B cell (primary cell): ENCODE results near the gene STAT4. TPM values are rescaled to one million over a fixed set of nuclear protein-coding genes. Genes with fewer than 3 reads are reported as not detected.

Experiments
- ATAC-seq: fragments of 200-7000 bp; cut with Tn5 transposase; one replicate; pipeline ENCODE4 v1.10.0; 2021; ENCODE audit warnings: low read depth, mild to moderate bottlenecking, moderate number of reproducible peaks, moderate library complexity
- CTCF ChIA-PET: fragments of 350-600 bp; sonication (Branson Sonifier 250); formaldehyde crosslinking; loops from one replicate; lab custom pipeline; 2021; ENCODE audit warnings: antibody characterized with exemption, inconsistent platforms; lab: Charles Lee
- POLR2A ChIA-PET: fragments of 350-600 bp; sonication (Branson Sonifier 250); formaldehyde crosslinking; loops from one replicate; lab custom pipeline; 2021; ENCODE audit warnings: antibody characterized with exemption; lab: Charles Lee
- DNase-seq: peaks from one replicate; pipeline ENCODE4 v3.0.0; 2013
- H2AFZ ChIP-seq: 2 replicates; pipeline ENCODE4 v1.6.1; 2012; ENCODE audit warnings: mild to moderate bottlenecking, low read depth, low read length; ENCODE audit not compliant: insufficient read depth, poor library complexity, severe bottlenecking
- H3K27ac ChIP-seq, 2 donors: 1 replicate in 1 of 2; 2 replicates in 1 of 2; pipeline ENCODE4 v1.5.1; 2012 to 2013; ENCODE audit warnings: low read length in 2 of 2, mild to moderate bottlenecking in 2 of 2, moderate library complexity in 1 of 2
- H3K27me3 ChIP-seq, 4 experiments: fragments of 200-600 bp in 1 of 4; sonication (generic) in 1 of 4; replicated peaks in 1 of 4; 1 replicate in 2 of 4; 2 replicates in 2 of 4; pipeline versions ENCODE4 v1.6.1 to v1.7.0; 2013 to 2016; ENCODE audit warnings: low read length in 3 of 4, mild to moderate bottlenecking in 2 of 4, mixed read lengths in 1 of 4, moderate library complexity in 1 of 4; ENCODE audit not compliant: insufficient read depth in 4 of 4, control insufficient read depth in 3 of 4; ENCODE audit errors: control extremely low read depth in 1 of 4
- H3K36me3 ChIP-seq, 2 experiments: replicated peaks in 1 of 2; 1 replicate in 1 of 2; 2 replicates in 1 of 2; pipeline versions ENCODE4 v1.6.1 to v1.7.1; 2013; ENCODE audit warnings: low read length in 1 of 2; ENCODE audit not compliant: insufficient read depth in 2 of 2, control insufficient read depth in 1 of 2; ENCODE audit errors: control extremely low read depth in 1 of 2, extremely low read depth in 1 of 2
- H3K4me1 ChIP-seq, 2 donors: fragments of 200-600 bp in 1 of 2; sonication (generic) in 1 of 2; 1 replicate in 1 of 2; 2 replicates in 1 of 2; pipeline versions ENCODE4 v1.5.1 to v1.6.1; 2013 to 2017; ENCODE audit warnings: low read length in 2 of 2; ENCODE audit not compliant: control insufficient read depth in 2 of 2, insufficient read depth in 2 of 2
- H3K4me2 ChIP-seq: replicated peaks from 2 replicates; pipeline ENCODE3; 2012; ENCODE audit warnings: mild to moderate bottlenecking, low read depth, low read length; ENCODE audit not compliant: poor library complexity, severe bottlenecking
- H3K4me3 ChIP-seq, 5 experiments: fragments of 200-600 bp in 1 of 5; sonication (generic) in 1 of 5; 1 replicate in 3 of 5; 2 replicates in 2 of 5; pipeline versions ENCODE4 v1.5.1 to v1.7.0; 2011 to 2016; ENCODE audit warnings: low read length in 4 of 5, mild to moderate bottlenecking in 4 of 5, low read depth in 2 of 5, control low read depth in 1 of 5, moderate library complexity in 1 of 5; ENCODE audit not compliant: insufficient read depth in 1 of 5; ENCODE audit errors: control extremely low read depth in 1 of 5, extremely low read depth in 1 of 5
- H3K79me2 ChIP-seq: fragments of 200-600 bp; sonication (generic); one replicate; pipeline ENCODE4 v1.6.0; 2016; ENCODE audit warnings: low read length; ENCODE audit not compliant: control insufficient read depth, insufficient read depth
- H3K9ac ChIP-seq: fragments of 200-600 bp; sonication (generic); 2 replicates; pipeline ENCODE4 v1.6.1; 2017; ENCODE audit warnings: mild to moderate bottlenecking, low read length, moderate library complexity
- H3K9me3 ChIP-seq, 3 donors: one replicate each; pipeline versions ENCODE4 v1.6.1 to v1.7.1; 2013; ENCODE audit warnings: low read length in 2 of 3; ENCODE audit not compliant: control insufficient read depth in 2 of 3, insufficient read depth in 1 of 3; ENCODE audit errors: control extremely low read depth in 1 of 3
- H4K20me1 ChIP-seq: 2 replicates; pipeline ENCODE4 v1.6.0; 2012; ENCODE audit warnings: mild to moderate bottlenecking, low read length; ENCODE audit not compliant: insufficient read depth, control insufficient read depth, poor library complexity, severe bottlenecking
- H3K27ac Mint-ChIP-seq: one replicate; pipeline ENCODE4 v1.8.0; 2021; ENCODE audit warnings: mixed read lengths
- H3K27me3 Mint-ChIP-seq: one replicate; pipeline ENCODE4 v1.8.0; 2021; ENCODE audit warnings: mixed read lengths
- H3K4me1 Mint-ChIP-seq: one replicate; pipeline ENCODE4 v1.8.0; 2021; ENCODE audit warnings: mixed read lengths
- H3K4me3 Mint-ChIP-seq: one replicate; pipeline ENCODE4 v1.8.0; 2021; ENCODE audit warnings: mixed read lengths
- H3K9me3 Mint-ChIP-seq: one replicate; pipeline ENCODE4 v1.8.0; 2022; ENCODE audit warnings: mixed read lengths; ENCODE audit not compliant: insufficient read depth
- CTCF ChIP-seq: fragments of 200-600 bp; IDR thresholded peaks from one replicate; pipeline ENCODE4 v1.8.0; 2022; ENCODE audit warnings: antibody characterized with exemption, mild to moderate bottlenecking
- EZH2 ChIP-seq: IDR thresholded peaks from 2 replicates; pipeline ENCODE4 v1.6.1; 2012; ENCODE audit warnings: borderline replicate concordance, low read depth, mild to moderate bottlenecking, moderate library complexity, low read length; ENCODE audit not compliant: insufficient read depth, poor library complexity, severe bottlenecking
- WGBS: methylation state at CpG from one replicate; pipeline ENCODE4 v1.1.5; 2013; ENCODE audit warnings: missing lambda C conversion rate; ENCODE audit not compliant: insufficient coverage; 5-methylcytosine and 5-hydroxymethylcytosine counted together
- intact Hi-C: fragments of 100-400 bp; cut with micrococcal nuclease; formaldehyde crosslinking; loops from one replicate; pipeline ENCODE4 v1.10.0; 2022
- polyA plus RNA-seq: library from polyadenylated mRNA; depleted of rRNA; stranded (reverse); fragments of >200 nt; gene quantifications from 2 replicates; pipeline ENCODE4 v1.2.3, GENCODE V29; 2012
- total RNA-seq, 2 donors: library from RNA; stranded (reverse); fragments of 120-200 nt in 1 of 2; gene quantifications; 1 replicate in 1 of 2; 2 replicates in 1 of 2; pipeline versions ENCODE4 v1.2.3 to v1.2.4, GENCODE V29; 2013 to 2022

Gene STAT4
- total and polyA plus RNA-seq, 2 donors (not counting 1 experiment from before 2014, with no cell fraction given): 2.0 to 62.1 TPM

GRCh38 chr2:190997526-190998113 is 153.2 kb downstream of the STAT4 start:
- no peak overlapping the region for H3K4me2 ChIP-seq
- peaks cover 6% of the 10 kb centered on the region for H3K79me2 ChIP-seq
- no peaks in the 10 kb centered on the region for H3K27me3 ChIP-seq
- Mint-ChIP-seq H3K4me1 (no peaks in the 10 kb centered on the region), H3K27me3 (no peaks in the 10 kb centered on the region), H3K4me3 (no peak overlapping the region), H3K27ac (no peak overlapping the region), H3K9me3 (no peaks in the 10 kb centered on the region)
- H4K20me1 ChIP-seq: no peaks in the 10 kb centered on the region
- no peak overlapping the region for H2AFZ ChIP-seq
- intact Hi-C loops: no loop called here
- peaks cover 20 to 95% of the 10 kb centered on the region in 2 experiments for H3K36me3 ChIP-seq
- no peak for TF ChIP-seq EZH2
- TF ChIP-seq CTCF: no peak
- ChIA-PET CTCF (interaction anchor here (1.1 to 1.7 kb wide), 4 partner anchors 10 to 161 kb away, joined by 3 to 7 read pairs (median 4); no protein-coding TSS in a partner anchor), POLR2A (no interaction called here)
- DNase-seq: no peak
- no peaks in the 10 kb centered on the region for H3K4me1 ChIP-seq
- no peak for ATAC-seq
- H3K9ac ChIP-seq: no peak overlapping the region
- no peak overlapping the region for H3K27ac ChIP-seq
- H3K4me3 ChIP-seq: no peak overlapping the region
- peaks cover 0 to 5% (median 0%) of the 10 kb centered on the region in 3 donors for H3K9me3 ChIP-seq
- WGBS: 97% methylated on average over 5 of the region's 8 CpGs

GRCh38 chr2:190996947-190997346 is 153.8 kb downstream of the STAT4 start:
- 93% methylated on average over 4 of the region's 5 CpGs for WGBS
- H3K36me3 ChIP-seq: peaks cover 20 to 94% of the 10 kb centered on the region in 2 experiments
- no peak overlapping the region for H3K27ac ChIP-seq
- H3K4me3 ChIP-seq: no peak overlapping the region
- H3K27me3 ChIP-seq: no peaks in the 10 kb centered on the region
- ChIA-PET CTCF (interaction anchor here (0.6 to 1.7 kb wide), 8 partner anchors 9 to 162 kb away, joined by 3 to 7 read pairs (median 3); no protein-coding TSS in a partner anchor), POLR2A (no interaction called here)
- intact Hi-C loops: loop anchor here (1.0 kb wide), 1 partner anchor 33 kb away; no protein-coding TSS in a partner anchor
- H3K9ac ChIP-seq: no peak overlapping the region
- no peaks in the 10 kb centered on the region for H3K27me3 Mint-ChIP-seq
- no peaks in the 10 kb centered on the region for H3K4me1 ChIP-seq
- DNase-seq (no peak), ATAC-seq (no peak)
- no peaks in the 10 kb centered on the region for H3K4me1 Mint-ChIP-seq
- H3K9me3 Mint-ChIP-seq: no peaks in the 10 kb centered on the region
- H4K20me1 ChIP-seq: no peaks in the 10 kb centered on the region
- H3K4me3 Mint-ChIP-seq: no peak overlapping the region
- peaks cover 6% of the 10 kb centered on the region for H3K79me2 ChIP-seq
- TF ChIP-seq EZH2 (no peak), CTCF (no peak)
- peak overlapping the region; percentile 18 for H3K27ac Mint-ChIP-seq
- peaks cover 0 to 5% (median 0%) of the 10 kb centered on the region in 3 donors for H3K9me3 ChIP-seq
- H3K4me2 ChIP-seq: no peak overlapping the region
- no peak overlapping the region for H2AFZ ChIP-seq
